Putamen (tissue), 1 donor: ENCODE results near the gene ZNF19.
"Not testable (repeated sequence)": the region's sequence is repeated elsewhere in the genome, so short reads cannot be mapped to it uniquely, and the experiment has no call there.

Experiments used
- DNase-seq: peaks from one replicate; pipeline ENCODE4 v3.0.0-alpha.2; 2016; ENCODE audit warnings: low spot score

Gene ZNF19

DNA sequence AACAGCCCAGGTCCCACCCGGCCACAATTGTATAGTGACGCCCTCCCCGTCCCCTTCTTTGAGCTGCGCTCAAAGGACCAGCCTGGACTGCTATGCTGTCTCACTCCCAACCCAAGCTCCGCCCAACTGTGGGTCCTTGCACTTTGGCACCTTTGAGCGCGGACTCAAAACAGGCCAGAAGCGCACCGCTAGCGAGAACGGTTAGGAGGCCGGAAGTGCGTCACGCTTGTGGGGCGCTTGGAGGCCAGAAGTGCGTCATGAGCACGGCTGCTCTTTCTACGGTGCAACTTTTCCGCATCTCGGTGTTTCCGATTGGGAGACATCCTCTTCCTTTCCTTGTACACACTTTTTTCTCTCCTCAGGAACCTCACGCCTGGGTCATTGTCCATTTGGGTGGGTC is at the start of gene ZNF19:
ZNF19 (minus strand) TSS at position 203 of the 400 bp plus-strand sequence. CDS start 7,210 bp downstream, outside the sequence.
- DNase-seq, result no peak

DNA sequence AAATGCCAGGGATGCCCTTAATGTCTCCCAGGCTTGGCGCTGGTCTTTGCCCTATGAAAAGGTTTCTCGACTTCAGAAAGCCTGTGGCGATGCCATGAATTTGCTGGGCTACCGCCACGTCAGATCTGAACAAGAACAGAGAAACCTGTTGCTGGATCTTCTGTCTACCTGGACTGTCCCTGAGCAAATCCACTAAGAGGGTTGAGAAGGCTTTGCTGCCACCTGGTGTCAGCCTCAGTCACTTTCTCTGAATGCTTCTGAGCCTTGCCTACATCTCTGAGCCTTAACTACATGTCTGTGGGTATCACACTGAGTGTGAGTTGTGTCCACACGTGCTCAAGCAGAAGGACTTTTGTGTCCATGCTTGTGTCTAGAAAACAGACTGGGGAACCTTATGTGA is 48.5 kb upstream of the ZNF19 start:
- no peak for DNase-seq

DNA sequence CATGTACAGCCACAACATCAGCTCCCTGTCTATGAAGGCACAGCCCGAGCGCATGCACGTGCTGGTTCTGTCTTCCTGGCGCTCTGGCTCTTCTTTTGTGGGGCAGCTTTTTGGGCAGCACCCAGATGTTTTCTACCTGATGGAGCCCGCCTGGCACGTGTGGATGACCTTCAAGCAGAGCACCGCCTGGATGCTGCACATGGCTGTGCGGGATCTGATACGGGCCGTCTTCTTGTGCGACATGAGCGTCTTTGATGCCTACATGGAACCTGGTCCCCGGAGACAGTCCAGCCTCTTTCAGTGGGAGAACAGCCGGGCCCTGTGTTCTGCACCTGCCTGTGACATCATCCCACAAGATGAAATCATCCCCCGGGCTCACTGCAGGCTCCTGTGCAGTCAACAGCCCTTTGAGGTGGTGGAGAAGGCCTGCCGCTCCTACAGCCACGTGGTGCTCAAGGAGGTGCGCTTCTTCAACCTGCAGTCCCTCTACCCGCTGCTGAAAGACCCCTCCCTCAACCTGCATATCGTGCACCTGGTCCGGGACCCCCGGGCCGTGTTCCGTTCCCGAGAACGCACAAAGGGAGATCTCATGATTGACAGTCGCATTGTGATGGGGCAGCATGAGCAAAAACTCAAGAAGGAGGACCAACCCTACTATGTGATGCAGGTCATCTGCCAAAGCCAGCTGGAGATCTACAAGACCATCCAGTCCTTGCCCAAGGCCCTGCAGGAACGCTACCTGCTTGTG is 47.8 kb upstream of the ZNF19 start:
- no peak for DNase-seq

DNA sequence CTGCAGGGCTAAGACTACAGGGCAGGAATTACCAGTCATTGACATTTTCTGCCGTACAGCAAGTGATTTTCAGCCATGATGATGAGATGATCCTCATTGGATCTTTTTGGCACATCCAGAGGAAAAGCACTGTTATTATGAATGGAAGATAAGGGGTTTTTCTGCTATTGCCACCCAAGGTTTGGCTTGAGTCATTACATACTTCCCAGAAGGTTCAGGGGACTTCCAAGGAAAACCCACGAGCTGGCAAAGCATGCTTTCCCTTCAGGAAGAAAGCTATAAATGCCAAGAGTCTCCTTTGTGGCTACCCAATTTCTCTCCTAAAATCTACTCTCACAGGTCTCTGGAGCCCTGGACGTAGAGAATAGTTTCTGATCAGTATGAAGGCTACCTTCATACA is 43.2 kb upstream of the ZNF19 start:
- DNase-seq, result no peak

DNA sequence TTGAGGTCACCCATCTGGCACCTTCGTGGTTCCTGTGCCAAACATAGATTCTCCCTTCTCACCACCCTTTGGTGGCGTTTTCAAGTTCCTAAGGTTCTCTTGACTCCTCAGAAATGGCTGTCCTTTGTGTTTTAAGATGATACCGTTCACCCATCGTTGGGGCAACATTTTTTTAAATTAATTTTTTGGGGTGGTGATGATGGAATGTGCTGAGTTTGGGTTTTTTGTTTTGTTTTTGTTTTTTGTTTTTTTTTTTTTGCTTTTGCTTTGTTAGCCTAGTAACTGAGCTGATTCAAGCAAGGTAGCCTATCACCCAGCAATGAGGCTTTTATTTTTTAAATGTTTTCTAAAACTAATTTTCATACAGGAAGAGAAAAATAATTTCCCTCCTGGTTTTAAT is 39.7 kb upstream of the ZNF19 start:
- DNase-seq, result no peak

DNA sequence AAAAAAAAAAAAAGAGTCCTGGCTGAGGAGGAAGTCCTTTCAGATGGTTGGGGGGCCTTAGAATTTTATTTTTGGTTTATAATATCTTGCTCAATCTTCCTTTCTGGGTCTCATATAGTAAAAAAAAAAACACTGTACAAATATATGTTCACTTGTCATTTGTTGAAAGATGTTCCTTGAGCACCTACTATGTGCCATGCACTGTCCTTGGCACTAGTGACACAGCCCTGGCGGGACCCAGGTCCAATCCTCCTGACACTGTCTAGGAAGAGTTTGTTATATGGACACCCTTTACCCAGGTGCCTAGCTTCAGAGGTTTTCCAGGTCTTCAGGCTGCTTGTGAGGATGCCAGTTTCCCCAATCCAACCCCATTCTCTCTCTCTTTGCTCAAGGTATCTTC is 39.1 kb upstream of the ZNF19 start:
- DNase-seq, result no peak

DNA sequence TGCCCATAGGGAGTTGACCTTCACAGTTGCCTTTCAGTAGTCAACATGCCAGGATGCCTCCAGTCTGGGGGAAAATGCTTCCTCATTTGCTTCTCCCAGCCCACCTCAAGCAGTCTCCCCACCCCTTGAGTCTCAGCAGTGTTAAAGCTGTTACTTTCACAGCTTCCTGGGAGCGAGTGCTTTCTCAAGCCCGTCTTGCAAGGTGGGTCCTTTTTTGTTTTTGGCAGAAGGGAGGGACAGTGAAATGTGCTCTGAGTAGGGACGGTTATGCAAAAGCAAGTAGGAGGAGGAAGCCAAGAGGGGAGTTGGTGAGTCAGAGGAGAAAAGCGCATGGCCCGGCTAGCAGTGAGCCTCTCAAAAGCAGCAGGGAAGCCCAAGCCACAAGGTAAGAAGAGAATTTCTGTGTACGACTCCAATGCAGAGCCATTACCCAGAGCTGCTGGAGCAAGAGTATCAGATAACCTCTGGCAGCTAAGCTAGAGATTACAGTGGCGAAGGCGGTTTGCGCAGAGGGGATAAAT is 37.0 kb upstream of the ZNF19 start, which contains the start of gene CHST4:
CHST4 (plus strand) TSS at position 316 of the 521 bp plus-strand sequence. CDS start 10,252 bp downstream, outside the sequence.
- no peak for DNase-seq

DNA sequence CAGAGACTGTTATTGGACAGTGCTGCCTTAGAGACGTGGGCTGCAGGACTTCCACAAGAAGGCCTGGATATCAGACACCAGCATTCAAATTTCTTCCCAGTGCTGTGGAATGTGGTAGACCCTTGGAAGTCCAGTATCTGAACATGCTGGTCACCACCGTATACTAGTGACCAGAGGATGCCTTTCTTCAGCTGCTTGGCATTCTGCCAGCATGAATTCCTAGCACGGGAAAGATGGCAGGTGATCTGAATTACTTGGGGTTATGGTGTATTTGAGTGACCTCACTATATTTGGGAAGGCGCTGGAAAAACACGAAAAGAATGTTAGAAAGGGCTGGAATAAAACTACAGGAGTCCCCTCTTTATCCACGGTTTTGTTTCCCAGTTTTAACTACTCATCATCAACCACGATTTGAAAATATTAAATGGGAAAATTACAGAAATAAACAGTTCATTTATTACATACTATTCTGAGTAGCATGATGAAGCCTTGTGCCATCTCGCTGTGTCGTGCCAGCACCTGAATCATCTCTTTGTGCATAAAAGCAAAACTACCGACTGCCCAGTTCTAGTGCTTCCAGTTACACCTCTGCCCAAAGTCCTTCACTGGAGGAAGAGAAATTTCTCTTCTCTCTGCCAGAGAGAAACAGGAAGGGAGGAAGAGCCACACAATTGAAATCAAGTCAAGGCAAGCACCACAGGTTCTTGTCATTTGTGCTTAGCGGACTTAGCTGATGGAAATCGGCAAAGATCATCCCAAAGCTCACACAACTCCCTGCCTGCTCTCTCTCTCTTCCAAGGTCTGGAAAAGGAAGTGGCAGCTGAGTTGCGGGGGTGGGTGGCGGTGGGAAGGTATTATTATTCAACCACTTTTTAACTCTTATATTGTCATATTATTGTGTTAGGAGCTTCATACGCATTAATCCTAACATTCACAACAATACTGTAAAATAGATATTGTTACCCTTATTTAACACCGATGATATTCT is 35.7 kb upstream of the ZNF19 start:
- DNase-seq, result no peak

DNA sequence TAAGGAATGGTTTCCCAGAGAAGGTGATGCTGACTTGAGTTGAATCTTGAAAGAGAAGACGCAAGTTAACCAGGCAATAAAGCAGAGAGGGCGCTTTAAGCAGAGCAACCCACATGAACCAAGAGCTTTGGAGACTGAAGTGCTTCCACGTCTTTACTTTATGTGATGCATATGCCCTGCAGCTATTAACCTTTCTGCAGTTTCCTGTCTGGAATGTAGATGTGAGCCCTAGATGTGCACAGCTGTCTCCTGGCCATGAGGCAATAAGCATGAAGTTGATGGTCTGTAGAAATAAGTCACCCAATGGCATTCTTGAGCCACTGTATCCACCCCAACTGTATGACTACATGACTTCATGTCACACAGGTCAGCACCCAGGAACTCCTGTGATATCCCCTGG is 31.4 kb upstream of the ZNF19 start:
- no peak for DNase-seq

DNA sequence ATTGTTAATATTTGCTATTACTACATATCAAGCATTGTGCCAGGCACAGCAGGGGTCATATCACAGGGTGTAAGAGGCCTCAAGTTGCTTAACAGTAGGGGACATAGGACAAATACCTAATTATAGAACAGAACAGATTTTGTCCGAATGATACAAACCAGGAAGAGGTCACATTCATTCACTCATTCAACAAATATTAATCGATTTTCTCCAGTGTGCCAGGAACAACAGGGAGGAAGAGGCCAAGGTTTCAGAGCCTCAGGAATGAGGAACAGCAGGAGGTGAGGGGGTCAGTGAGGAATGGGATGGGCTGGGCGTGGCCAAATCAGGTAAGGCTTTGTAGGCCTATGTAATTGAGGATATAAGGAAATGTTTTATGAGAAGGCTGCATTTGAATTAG is 25.9 kb upstream of the ZNF19 start:
- no peak for DNase-seq

DNA sequence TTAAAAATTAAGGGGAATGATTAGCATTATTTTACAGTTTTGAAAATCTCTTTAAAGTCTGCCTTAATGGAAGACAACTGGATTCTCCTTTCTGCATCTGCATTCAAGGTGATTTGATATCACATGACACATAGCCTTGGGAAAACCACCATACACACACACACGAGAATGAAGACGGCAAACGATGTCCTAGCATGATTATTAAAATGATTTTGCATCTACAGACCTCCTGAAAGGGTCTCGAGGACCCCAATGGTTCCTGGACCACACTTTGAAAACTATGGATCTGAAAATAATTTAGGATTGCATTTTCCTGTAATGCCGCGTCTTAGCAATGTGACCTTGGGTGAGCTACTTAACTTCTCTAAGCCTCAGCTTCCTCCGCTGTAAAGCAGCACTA is 25.4 kb upstream of the ZNF19 start:
- DNase-seq, result no peak

DNA sequence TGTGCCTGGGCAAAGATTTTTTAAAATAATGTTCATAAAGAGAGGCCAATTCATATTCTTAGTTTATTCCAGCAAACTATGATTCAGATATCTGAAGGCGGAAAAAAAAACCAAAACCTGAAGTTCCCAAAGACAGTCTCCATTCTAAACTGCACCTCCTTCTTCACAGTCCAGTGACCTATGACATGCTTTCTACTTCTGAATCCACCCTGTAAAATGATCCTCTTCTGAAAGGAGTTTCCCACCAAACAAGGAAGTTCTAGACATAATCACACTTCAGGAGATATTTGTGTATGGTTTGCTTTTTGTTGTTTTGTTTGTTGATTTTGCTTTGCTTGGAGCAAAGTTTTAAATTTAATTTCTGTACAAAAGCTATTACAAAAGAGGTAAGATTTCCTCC is 24.2 kb upstream of the ZNF19 start:
- DNase-seq, result no peak

DNA sequence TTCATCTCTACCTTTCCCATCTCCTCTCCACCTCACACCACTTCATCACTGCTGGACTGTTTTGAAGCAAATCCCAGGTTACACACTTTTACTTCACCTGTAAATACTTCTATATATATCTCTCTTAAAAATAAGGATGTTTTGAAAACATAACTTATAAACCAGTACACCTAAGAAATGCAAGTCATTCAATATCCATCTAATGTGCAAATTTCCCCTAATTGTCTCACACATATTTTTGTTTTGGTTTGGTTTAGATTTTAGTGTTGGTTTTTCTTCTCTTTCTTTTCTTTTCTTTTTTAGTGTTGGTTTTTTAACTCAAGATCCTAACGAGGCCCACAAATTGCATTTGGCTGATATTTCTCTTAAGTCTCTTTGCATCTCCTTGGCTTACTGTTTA is 17.9 kb upstream of the ZNF19 start:
- no peak for DNase-seq

DNA sequence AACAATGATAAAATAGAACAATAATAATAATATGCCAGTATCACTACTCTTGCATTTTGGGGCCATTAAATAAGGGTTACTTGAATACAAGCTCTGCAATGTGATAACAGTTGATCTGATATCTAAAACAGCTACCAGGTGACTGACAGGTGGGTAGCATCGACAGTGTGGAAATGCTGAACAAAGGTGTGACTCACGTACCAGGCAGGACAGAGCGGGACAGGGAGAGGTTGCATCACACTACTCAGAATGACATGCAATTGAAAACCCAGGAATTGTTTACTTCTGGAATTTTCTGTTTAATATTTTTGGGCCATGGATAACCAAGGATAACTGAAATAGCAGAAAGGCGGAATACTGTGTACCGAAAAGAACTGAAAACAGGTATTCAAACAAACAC is 15.8 kb upstream of the ZNF19 start:
- no peak for DNase-seq

DNA sequence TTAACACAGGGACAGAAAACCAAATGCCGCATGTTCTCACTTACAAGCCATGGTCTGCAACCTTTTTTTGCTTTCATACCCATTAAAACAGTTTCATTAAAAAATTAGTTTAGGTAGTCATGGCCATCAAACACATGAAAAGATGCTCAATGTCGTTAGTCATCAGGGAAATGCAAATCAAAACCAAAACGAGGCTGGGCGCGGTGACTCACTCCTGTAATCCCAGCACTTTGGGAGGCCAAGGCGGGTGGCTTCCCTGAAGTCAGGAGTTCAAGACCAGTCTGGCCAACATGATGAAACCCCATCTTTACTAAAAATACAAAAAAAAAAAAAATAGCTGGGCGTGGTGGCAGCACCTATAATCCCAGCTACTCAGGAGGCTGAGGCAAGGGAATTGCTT is 14.9 kb upstream of the ZNF19 start:
- DNase-seq, result not testable (repeated sequence)

DNA sequence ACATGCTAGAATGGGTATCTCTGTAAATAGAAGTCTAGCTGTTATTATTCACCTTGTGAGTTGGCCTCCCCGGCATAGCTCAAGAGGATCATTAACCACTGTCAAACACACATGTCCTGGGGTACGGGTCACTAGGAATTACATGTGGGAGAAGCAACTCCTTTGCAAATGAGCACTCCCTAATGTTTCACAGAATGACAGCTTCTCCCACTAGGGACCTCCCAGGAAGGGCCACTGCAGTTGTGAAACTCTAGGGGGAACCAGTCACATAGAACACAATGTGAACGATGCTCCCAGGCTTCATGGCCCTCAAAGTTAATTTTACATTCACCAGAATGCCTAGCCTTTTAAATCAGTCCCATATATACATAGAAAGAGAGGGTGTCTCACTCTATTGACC is 12.4 kb upstream of the ZNF19 start:
- DNase-seq, result no peak

DNA sequence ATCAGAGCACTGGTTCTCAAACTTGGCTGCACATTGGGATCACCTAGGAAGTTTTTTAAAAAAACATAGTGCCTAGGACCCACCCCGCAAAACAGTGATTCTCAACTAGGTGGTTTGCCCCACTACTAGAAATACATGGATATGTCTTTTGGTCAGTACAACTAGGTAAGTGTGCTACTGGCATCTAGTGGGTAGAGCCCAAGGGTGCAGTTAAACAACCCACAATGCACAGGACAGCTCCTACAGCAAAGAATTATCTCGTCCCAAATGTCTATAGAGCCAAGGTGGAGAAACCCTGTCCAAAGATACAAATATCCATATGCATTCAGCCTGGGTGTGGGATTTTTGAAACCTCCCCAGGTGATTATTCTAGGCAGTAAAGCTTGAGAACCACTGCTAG is 11.8 kb upstream of the ZNF19 start:
- DNase-seq, result no peak

DNA sequence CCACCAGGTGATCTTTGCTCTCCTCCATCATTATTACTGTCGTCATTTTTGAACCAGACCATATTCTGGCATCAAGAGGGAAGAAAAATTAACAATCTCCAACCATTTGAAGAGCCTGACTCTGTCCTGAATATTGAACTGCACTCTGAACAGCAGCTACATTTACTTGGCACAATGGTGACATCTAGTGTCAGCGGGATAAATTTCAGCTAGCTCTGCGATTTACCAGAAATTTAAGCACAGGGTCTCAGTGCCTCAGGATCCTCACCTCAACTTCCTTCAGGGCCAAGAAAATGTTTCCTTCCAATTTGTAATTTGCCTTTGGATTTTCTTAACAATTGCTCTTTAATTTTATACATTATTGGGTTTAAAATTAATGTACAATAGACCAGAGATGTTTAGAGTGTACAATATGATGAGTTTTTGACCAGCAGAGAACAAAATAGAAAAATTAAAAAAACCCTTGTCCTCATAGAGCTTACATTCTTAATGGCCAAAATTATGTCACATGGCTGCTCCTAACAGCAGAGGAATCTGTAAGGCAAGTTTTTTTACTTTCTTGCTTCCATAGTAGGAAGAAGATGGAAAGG is 10.7 kb upstream of the ZNF19 start:
- DNase-seq, result peak; percentile 47

DNA sequence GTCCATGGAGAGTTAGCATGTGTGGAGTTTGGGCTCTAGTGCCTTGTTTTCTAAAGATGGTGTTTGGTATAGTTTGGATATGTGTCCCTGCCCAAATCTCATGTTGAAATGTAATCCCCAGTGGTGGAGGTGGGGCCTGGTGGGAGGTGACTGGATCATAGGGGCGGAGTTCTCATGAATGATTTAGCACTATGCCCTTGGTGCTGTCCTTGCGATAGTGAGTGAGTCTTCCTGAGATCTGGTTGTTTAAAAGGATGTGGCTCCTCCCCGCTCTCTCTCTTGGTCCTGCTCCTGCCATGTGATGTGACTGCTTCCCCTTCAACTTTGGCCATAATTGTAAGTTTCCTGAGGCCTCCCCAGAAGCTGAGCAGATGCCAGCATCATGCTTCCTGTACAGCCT is 8.9 kb upstream of the ZNF19 start:
- no peak for DNase-seq

DNA sequence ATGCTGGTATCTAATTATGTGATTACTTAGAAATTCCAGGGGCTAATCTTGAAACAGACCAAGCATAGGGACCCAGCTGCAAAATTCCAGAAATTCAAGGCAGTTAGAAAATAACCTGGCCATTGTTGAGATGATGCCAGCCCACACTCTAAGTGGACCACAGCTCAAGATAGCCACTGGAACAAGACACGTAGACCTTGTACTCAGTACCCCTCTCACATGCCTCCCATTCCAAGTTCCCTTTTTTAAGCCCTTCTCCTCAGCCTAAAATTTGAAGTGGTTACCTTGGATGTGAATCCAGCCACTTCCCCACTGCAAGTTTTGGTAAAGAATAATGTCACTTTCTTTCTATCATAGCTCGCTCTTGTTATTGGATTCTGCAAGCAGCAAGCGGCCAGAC is 4.1 kb upstream of the ZNF19 start:
- DNase-seq, result no peak

DNA sequence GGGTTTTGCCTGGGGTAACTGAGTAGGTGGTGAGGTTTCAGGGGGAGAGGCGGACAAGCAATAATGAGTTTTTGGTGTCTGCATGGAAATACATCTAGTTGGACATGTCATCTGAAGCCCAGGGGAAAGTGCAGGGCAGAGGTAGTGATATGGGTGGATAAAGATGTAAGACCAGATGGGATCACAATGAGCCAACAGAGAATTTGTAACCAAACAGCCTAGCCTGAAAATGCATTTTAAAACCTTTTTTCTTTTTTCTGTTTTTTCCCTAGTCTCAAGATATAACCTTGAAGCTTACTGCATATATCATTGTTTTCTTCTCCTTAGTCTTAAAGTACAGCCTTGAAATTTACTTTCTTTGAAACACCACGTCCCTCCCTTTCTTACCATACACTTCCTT is 3.7 kb upstream of the ZNF19 start:
- DNase-seq, result no peak

DNA sequence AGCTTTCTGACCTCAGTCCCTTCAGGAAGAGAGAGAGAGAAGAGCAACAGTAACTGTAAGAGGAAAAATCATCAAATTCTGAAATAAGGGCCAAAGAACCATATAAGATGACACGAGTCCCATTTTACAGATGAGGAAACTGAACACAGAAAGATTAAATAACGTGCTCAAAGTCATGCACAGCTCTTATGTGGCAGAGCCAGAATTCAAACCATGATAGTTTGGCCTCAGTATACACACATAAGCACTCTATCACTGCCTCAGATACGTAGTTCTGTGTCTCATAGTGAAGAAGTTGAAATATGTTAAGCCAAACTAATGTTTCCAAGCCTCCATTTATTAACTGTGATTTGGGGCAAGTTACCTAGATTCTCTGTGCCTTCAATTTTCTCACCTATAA is 1.9 kb upstream of the ZNF19 start:
- no peak for DNase-seq

DNA sequence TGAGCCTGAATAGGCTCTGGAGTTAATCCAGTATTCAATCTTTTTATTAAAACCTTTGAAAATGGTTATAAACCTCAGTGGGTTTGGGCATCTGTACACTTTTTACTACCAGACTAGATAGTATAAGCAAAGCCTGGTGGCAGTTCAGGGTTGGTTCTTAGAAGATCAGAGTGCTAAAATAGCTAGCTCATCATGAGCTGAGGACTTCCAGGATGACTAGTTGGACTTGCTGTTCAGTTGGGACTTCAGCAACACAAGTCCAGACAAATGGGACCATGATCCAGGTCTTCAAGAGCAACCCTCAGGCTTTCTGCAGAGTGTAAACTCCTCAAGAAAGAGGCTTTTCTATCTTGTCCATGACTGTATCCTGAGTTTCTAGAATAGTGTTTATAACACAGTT is 1.2 kb upstream of the ZNF19 start:
- no peak for DNase-seq
